Upper lobe of left lung (tissue), 4 donors: ENCODE data around the gene AKAP6.

Experiments used
- EP300 ChIP-seq, 4 donors: sonication (generic); formaldehyde crosslinking; IDR thresholded peaks; one replicate each; pipeline ENCODE4 v1.5.1; 2017; ENCODE audit warnings: antibody characterized with exemption in 4 of 4, control low read depth in 2 of 4
- POLR2A ChIP-seq, 4 donors: fragments of 450-650 bp; IDR thresholded peaks; one replicate each; pipeline ENCODE4 v1.5.1; 2016 to 2017; ENCODE audit warnings: antibody characterized with exemption in 4 of 4, mild to moderate bottlenecking in 2 of 4
- TF ChIP-seq, protein P1 (sequence below), 6 experiments: fragments of 450-650 bp in 4 of 6; fragments of 200-600 bp in 2 of 6; sonication (generic) in 2 of 6; IDR thresholded peaks; one replicate each; pipeline ENCODE4 v1.5.1; 2016 to 2019; ENCODE audit warnings: antibody characterized with exemption in 6 of 6

DNA sequence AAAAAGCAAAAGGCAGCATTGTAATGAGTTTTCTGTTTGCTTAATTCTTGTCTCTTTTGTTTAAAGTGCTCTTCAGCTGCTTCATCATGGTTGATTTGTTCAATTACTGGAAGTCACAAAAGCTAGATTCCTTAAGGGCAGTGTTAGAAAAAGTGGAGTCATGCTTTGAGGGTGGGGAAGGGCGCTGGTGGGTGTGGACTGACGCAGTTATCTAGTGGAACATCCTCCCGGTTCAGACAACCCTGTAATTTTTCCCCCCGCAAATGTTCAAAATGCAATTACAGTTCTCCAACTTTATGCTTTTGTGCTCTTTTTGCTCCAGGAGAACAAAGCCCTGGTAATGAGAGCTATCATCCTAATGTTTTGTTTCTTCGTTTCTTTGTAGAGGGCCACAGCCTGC is 2.1 kb downstream of the AKAP6 start:
- TF ChIP-seq, protein P1, sequence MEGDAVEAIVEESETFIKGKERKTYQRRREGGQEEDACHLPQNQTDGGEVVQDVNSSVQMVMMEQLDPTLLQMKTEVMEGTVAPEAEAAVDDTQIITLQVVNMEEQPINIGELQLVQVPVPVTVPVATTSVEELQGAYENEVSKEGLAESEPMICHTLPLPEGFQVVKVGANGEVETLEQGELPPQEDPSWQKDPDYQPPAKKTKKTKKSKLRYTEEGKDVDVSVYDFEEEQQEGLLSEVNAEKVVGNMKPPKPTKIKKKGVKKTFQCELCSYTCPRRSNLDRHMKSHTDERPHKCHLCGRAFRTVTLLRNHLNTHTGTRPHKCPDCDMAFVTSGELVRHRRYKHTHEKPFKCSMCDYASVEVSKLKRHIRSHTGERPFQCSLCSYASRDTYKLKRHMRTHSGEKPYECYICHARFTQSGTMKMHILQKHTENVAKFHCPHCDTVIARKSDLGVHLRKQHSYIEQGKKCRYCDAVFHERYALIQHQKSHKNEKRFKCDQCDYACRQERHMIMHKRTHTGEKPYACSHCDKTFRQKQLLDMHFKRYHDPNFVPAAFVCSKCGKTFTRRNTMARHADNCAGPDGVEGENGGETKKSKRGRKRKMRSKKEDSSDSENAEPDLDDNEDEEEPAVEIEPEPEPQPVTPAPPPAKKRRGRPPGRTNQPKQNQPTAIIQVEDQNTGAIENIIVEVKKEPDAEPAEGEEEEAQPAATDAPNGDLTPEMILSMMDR (IDR thresholded peaks at IDR 0.05): no peak
- TF ChIP-seq EP300 (IDR thresholded peaks at IDR 0.05) (no peak), POLR2A (IDR thresholded peaks at IDR 0.05) (no peak)
